ENCODE data around the gene HOGA1.

DNA sequence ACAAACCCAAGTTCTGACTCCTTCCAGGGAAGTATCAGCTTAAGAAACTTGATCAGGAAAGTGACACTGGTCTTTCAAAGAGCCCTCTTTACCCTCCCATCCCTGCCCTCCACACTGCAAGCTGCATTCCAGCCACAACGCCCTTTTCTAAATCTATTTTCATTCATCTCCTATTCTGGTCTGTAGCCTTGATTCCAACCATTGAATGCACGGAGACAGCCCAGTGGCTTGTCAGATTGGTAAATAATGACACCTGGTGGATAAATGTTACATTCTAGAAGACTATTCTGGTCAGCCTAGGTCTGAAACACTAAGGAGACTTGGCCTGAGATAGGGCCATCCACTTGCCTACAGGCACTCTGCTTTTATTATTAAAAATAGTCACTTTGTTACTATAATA, 28.2 kb downstream of the HOGA1 start:
- TF ChIP-seq, protein P1, sequence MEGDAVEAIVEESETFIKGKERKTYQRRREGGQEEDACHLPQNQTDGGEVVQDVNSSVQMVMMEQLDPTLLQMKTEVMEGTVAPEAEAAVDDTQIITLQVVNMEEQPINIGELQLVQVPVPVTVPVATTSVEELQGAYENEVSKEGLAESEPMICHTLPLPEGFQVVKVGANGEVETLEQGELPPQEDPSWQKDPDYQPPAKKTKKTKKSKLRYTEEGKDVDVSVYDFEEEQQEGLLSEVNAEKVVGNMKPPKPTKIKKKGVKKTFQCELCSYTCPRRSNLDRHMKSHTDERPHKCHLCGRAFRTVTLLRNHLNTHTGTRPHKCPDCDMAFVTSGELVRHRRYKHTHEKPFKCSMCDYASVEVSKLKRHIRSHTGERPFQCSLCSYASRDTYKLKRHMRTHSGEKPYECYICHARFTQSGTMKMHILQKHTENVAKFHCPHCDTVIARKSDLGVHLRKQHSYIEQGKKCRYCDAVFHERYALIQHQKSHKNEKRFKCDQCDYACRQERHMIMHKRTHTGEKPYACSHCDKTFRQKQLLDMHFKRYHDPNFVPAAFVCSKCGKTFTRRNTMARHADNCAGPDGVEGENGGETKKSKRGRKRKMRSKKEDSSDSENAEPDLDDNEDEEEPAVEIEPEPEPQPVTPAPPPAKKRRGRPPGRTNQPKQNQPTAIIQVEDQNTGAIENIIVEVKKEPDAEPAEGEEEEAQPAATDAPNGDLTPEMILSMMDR (IDR thresholded peaks at IDR 0.05): peak in 1 of 2 donors; percentile 35
- TF ChIP-seq EP300 (IDR thresholded peaks at IDR 0.05) (no peak), POLR2AphosphoS5 (IDR thresholded peaks at IDR 0.05) (no peak)
